HPDE6-E6E7 (cell line): Measurements from ENCODE around the gene TMEM198.
A peak's percentile ranks its signal among the peaks of the same experiment; 100 is the strongest.

ENCODE experiments used
- DNase-seq: peaks from one replicate; pipeline ENCODE4 v3.0.0; 2011; ENCODE audit warnings: missing footprints; ENCODE audit errors: extremely low spot score

TMEM198 gene

DNA sequence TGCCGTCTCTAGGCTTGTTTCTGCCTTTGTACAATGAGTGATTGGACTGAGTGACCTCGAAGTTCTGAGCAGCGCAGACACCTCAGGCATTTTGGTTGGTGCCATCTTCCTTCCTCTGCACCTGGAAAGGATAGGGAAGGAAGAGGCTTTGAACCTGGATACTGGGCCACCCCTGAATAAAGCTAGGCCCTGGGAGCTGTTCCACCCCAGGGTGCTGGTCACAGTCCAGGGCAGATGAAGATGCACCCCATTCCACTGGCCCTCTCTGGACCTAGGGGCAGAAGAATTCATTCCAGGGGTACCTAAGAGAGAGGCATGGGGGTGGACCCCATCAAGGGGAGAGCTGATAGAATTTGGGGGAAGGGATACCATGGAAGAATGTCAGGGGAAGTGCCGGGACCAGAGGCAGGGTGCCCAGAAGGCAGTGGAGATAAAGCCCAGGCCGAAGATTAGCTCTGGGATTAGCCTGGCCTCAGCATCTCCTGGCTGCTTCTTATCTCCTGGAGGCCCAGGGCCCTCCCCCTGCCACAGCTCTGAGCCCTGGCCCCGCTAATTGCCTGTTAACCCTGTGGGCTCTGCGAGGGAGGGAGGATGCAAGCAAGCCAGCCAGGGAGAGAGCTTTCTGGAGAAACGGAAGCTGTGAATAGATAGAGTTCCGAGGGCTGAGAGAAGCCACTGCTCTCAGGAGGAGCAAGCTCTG lies 18.1 kb upstream of the TMEM198 start:
- DNase-seq = no peak

DNA sequence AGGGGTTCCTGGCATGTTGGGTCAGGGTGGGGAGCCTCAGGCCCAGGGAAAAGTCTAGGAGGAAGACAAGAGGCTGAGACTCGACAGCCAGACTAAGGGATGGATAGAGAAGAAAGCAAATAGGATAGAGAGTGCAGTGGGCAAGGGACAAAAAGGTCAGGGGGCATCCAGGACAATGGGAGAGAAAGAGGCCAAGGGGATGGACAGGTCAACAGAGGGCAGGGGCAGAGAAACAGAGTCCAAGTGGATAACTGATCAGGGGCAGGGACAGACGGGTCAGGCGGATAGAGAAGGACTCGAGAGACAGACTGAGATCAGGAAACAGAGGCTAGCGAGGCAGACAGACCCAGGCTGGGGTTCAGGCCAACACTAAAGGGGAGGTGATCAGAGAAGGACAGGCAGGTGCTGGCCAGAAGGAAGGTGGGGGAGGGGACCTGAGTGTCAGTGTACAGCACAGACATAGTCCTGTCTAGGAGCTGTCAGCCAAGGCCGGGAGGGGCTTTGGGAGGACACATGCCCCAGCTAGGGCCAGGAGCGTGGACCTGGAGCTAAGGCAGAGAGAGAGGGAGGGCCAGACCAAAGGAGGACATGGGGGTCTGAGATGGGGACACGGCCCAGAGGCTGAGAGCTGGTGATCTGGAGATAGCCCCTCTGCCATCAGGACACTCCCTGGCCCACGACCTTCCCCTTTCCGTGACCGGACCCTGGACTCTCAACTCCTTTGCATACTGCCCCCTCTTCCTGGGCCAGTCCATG lies 17.3 kb upstream of the TMEM198 start:
- no peak for DNase-seq

DNA sequence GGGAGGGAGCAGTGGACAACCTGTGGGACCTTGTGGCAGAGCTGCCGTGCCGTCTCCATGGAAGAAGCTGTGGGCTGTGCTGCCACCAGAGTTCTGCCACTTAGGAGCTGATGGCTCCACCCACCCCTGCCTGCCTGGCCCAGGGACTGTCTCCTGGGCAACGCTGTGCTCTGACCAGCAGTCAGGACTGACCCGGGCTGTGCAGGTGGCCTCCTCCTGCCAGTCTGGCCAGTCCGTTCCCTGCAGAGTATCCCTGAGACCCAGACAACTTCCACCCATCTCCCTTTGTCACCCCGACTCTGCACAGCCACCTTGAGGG lies 16.8 kb upstream of the TMEM198 start:
- DNase-seq = no peak

DNA sequence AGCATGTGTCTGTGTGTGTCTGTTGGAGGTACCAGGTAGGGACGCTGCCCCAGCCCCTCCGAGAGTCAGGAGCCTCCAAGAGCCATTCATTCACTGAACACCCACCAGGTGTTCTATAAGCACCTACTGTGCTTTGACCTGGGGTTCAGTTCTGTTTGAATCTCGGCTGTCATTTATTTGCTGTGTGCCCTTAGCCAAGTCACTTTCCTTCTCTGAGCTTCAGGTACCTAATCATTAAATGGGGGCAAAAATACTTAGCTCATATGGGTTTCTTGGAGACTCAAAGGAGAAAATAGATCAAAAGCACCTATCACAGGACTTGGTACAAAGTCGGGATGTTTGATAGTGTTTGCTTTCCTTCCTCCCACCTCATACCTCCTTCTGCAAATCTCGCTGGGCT lies 16.4 kb upstream of the TMEM198 start:
- DNase-seq = no peak

DNA sequence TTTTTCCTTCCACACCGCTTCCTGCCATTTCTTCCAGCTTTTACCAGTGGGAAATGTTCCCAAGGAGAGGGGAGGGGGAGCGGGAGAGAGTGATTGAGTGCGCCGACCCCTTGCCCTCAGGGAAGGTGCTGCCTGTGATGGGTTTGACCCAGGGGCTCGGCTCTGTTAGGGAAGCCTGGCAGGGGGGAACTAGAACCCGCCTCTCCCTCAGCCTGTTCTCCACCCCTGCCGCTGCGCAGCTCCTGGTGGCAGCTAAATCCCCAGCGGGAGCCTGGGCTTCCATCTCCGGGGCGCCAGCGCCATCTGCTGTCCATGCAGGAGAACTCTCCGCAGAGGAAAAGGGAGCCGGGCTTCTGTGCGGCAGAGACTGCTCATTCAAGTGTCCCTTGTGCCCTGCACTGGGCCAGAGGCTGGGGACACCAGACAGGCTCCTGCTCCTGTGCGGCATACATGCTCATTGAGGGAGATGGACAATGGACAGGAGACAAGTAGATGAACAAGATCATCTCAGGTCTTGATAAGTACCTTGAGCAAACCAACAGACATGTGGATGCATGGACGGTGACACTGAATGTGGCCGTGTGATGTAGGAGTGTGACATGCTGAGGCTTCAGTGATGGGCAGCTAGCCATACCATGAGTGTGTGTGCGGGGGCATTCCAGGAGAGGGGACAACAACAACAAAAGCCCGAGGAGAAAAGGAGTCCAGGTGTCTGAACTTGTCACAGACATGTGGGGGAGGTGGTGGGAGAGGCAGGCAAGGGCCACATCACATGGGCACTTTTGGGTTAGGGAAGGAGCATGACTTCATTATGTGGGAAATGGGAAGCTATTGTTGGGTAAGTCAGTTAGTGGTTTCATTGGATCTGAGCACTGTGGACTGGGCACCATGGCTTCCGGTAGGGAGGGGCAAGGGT lies 13.5 kb upstream of the TMEM198 start:
- DNase-seq = peak; percentile 93

DNA sequence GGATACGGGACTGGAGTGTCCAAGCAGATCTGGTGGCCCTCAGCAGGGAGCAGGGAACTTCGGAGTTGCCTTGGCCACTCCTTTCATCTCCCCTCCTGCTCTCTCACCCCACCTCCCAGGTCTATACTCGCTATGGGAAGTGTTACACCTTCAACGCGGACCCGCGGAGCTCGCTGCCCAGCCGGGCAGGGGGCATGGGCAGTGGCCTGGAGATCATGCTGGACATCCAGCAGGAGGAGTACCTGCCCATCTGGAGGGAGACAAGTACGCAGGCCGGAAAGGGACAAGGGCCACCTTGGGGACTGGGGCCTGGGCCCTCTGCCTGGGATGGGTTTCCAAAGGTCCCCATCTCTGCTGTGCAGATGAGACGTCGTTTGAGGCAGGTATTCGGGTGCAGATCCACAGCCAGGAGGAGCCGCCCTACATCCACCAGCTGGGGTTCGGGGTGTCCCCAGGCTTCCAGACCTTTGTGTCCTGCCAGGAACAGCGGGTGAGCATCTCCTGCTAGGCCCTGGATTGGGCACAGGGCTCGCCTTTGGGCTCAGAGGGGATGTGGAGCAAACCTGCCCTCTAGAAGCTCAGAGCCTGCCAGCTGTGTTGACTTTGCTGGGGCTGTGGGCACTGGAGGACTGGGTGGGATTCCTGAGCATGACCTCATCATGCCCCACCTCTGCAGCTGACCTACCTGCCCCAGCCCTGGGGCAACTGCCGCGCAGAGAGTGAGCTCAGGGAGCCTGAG lies 12.0 kb upstream of the TMEM198 start:
- no peak for DNase-seq

DNA sequence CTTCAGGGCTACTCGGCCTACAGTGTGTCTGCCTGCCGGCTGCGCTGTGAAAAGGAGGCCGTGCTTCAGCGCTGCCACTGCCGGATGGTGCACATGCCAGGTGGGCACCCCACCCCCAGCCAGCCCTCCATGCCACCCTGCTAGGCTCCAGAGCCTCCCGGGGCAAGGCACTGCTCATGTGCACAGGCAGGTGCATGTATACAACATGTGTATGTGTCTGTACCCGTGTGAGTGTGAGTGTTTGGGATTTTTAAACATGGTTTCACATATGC lies 11.5 kb upstream of the TMEM198 start:
- DNase-seq = no peak

DNA sequence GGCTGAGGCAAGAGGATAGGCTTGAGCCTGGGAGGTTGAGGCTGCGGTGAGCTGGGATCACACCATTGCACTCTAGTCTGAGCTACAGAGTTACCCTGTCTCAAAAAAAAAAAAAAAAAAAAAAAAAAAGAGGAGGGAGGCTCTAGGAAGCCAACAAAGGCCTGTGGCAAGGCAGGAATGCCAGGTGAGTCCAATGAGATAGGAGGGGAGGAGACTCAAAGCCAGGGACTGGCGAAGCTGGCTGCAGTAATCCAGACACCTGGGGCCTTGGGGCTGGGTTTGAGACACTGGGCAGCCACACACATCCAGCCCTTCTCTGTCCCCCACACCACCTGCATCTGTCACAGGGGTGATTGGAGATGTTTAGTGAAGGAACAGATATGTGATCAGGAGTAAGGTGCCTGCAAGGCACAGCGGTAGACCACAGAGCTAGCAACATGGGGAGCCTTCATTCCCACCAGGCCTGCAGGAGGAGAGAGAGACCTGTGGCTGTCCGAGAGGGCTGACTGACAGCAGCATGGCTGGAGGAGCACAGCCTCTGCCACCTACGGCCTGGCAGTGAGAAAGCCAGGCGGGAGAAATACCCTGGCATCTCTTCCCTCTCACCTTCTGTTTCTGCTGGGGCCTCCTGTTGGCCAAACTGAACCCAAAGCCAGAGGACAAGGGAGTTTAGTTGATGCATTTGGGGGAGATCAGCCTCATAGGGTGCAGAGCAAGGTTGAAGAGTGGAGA lies 9.7 kb upstream of the TMEM198 start:
- no peak for DNase-seq

DNA sequence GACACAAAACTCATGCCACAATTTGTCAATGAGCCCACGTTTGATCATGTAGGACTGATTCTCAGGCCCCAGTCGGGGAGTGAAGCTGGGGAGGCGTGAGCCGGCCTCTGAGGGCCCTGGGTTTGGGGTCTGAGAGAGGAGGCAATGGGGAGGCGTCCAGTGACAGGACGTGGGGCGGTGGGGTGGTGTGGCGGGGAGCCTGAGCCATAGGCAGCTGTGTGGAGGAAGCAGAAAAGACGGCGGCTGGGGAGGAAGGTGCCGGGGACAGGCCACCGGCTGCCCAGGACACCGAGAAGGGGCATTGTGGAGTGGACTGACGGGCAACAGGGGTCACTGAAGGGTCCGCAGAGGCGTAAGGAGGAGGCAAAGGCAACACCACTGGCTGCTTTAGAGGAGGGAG lies 7.4 kb upstream of the TMEM198 start:
- DNase-seq = no peak

DNA sequence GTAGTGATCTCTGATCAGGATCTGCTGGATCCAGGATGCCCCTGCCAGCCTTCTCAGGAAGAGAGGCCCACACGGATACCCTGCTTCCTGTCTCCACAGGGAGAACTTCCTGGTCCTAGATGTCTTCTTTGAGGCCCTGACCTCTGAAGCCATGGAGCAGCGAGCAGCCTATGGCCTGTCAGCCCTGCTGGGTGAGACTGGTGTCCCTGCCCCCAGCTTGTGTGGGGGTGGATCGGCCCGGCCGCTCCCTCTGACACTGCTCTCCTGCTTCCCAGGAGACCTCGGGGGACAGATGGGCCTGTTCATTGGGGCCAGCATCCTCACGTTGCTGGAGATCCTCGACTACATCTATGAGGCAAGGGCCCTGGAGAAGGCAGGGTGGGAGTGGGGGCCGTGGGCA lies 6.9 kb upstream of the TMEM198 start:
- no peak for DNase-seq

DNA sequence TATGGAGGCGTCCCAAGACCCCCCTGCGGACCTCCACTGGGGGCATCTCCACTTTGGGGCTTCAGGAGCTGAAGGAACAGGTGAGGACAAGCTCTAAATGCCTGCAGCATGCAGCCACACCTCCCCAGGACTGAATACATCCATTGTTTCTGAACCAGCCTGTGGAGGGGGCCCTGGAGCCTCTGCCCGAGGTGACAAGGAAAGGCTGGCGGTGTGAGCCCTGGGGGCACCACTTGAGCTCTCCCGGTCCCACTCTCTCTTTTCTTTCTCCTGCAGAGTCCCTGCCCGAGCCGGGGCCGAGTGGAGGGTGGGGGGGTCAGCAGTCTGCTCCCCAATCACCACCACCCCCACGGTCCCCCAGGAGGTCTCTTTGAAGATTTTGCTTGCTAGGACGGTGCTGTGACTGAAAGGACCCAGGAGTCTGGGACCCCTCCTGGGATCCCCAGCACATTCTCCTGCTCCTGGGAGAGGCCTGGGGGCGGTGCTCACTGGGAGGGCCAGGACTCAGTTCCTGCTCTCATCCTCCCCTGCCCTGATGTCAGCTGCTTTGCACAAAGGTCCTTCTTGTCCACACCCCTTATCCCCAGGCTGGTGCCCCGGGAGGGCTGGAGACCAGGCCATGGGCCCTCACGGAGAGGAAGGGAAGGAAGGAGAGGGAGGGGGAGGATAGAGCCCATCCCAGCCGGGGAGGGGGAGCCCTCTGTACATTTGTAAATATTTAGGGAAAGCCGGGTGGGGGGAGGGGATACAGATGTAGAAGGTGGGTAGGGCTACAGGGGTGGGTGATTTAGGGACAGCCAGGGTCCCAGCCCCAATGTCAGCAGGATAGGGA lies 6.0 kb upstream of the TMEM198 start:
- no peak for DNase-seq

DNA sequence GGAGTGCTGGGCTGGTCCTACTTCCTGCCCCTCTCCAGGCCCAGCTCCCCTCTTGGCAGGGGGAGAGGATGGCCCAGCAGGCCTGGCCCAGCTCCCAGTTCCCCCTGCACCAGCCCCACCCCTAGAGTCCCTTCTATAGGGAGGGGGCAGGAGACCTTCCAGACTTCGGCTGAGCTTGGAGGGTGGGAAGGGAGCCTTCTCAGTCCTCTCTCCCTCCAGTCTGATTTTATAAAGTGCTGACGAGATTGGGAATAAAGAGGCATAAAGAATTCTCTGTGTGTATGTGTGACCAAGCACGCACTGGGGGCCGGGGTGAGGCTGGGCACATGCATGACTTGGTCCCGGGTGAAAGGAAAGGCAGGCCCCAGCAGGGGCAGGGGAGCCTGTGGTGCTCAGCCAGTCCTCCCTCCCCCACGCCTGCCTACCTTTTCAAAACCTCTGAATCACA lies 5.3 kb upstream of the TMEM198 start:
- DNase-seq = no peak

DNA sequence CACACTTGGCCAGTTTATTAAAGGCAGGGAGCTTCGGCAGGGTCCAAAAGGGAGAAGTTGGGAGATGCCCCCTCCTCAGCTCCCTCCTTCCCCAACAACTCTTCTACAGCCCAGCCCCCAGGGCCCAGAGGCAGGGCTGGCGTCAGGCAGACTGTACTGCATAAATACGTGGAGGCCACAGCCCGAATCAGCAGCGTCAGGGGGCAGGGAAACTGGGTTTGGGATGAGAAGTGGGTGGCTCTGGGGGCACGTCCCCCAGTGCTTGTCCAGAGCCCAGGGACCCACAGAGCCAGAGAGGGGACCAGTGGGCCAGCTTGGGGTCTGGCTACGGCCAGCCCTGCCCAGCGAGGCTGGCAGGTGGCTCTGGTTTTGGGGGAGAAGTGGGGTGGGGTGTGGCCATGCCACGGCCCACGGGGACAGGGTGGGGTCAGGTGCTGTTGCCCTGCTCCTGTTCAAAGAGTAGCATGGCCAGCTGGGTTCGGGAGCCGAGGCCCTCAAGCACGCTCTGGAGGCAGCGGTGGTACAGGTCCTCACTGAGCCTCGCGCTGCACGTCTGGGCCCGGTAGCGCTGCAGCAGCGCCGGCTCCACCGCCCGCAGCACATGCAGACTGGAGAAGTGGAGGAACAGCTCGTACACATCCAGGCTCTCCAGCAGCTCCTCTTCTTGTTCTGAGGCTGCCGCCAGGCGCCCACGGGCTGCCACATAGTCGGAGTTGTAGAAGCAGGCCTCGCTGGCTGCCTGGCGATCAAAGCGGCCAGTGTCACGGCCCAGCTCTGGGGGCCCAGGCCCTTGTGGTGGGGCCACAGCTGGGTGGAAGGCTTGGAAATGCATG lies 4.7 kb upstream of the TMEM198 start:
- no peak for DNase-seq

DNA sequence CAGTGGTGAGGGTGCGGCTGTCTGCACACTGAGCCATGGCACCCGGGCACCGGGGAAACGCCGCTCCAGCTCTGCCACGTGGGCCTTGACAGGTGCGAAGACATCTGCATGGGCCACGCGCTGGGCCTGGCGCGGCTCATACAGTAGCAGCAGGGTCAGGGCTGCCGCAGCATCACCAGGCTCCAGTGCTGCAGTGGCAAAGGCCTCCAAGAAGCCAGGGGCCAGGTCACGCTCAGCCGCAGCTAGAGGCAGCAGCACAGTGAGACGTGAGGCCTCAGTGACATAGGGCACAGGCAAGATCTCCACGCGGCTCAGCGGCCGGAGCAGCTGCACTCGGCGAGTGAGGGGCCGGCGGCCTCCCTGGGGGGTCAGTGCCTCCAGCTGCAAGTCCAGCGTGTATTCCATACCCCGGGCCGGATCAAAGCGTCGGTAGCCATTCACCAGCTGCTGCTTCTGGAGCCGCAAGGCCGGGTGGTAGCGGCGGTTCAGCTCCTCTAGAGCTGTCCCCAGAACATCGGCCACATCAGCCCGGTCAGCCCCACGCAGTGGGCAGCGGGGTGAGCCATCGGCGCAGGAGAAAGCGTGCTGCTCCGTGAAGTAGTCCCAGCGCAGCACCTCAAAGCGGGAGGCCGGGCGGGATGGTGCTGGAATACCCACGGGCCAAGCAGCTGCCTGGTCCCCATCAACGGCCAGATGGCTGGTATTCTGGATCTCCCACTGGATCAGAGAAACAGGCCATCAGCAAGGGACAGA lies 3.7 kb upstream of the TMEM198 start:
- no peak for DNase-seq

DNA sequence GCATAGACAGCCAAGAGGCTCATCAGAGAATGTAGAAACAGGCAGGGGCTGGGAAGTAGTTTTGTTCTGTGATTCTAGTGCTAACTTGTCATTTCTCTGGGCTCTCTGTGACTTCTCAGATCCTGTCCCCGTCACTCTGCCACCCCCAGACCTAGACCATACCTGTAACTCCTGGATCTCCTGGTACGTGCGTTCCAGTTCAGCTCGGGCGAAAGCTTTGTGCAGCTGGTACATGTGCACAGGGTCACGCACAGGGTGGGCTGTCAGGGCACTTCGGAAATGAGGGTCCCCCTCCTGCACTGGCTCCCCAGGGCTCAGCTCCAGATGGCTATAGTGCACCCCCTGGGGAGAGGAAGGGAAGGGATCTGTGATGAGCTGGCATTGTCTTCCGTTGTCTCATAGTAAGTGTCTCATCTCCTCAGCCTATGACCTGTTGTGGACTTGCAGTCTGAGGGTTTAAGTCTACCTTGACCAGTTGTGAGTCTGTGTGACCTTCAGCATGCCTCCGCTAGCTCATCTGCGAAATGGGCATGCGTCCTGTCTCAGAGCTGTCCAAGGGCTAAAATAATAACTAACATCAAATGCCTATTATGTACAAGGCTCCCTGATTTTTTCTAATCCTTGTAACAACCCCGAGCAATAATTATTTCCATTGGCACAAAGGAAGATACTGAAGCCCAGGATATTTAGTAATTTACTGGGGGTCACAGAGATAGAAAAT lies 2.9 kb upstream of the TMEM198 start:
- no peak for DNase-seq

DNA sequence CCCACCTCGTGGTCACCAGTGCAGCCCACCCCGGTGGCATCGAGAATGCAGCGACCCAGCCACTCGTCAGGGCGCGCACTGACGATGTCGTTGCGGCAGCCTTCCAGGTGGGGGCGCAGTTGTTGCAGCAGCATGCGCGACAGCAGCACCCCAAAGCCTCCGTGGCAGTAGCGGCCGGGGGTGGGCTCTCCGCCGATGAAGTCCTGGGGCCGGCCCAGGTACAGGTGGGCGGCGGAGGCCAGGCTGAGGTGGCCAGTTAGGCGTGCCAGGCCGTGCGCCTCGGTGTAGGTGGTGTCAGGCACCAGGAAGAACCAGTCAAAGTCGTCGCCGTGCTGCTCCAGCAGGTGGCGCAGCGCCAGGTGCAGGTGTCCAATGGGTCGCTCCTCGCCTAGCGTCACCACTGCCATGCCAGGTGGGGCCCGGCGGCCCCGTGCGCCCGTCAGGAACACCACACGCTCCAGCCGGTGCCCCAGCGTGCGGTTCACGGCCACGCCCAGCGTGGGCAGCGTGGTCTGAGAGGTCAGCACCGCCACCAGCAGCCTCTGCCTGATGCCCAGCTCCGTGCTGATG lies 2.1 kb upstream of the TMEM198 start:
- peak; percentile 85 for DNase-seq

DNA sequence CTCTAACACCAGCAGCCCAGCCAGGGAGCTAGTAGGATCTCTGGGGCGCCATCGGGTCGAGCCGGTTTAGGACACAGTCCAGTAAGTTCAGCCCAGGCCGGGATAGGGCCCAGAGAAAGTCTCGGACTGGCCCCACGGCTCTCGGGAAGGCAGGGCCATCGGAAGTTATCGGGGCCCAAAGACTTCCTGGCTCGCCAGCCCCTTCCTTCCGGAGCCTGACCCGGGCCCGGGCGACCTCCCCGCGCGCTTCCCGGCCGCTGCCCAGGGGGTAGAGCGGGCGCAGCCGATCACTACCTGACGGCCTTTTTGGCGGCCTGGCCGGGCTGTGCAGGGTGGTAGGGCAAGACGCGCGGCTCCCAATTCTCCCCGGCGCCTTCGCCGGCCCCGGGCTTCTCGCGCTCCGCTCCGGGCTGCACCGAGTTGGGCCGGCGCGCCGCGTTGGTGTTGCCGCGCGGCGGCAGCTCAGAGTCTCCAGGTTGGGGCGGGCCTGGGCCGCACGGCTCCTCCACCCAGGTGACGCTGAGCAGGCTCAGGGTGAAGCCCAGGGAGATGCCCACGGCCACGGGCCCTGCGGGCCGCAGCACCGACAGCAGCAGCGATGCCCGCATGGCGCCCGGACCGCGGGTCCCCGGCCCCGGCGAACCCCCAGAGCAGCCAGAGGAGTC lies 765 bp upstream of the TMEM198 start:
- peak; percentile 53 for DNase-seq
